Activated T-helper 17 cell treated with anti-CD3 and anti-CD28 coated beads, Interleukin-2, amount 50 U/mL, for 72 hours (primary cell): ENCODE measurements around the gene GOLGA6L9. TPM values are rescaled to one million over a fixed set of nuclear protein-coding genes. Genes with fewer than 3 reads are reported as not detected.

Experiments
- total RNA-seq, 2 donors: library from RNA; stranded (reverse); gene quantifications; one replicate each; pipeline ENCODE4 v1.2.3, GENCODE V29; 2022

Gene GOLGA6L9
- total RNA-seq, 2 donors from 2014 or later = 1.7 to 2.7 TPM

Other genes starting within 250 kb of the GOLGA6L9 start
- 10 to 100 TPM; 24.3 to 32.5 TPM for gene EFL1, start 167.1 kb upstream of the GOLGA6L9 start, total RNA-seq
- not detected for gene SAXO2, start 167.0 kb upstream of the GOLGA6L9 start, total RNA-seq
- gene GOLGA6L10, start 80.3 kb upstream of the GOLGA6L9 start, total RNA-seq = 1 to 10 TPM; 1.2 to 1.5 TPM
- 1,000 to 10,000 TPM; 2,918 to 3,433 TPM for gene RPS17, start 110.6 kb downstream of the GOLGA6L9 start, total RNA-seq
- gene CPEB1, start 217.5 kb downstream of the GOLGA6L9 start, total RNA-seq = under 1 TPM in 1 of 2 donors, not detected in 1; 0.26 TPM